ENCODE results near the gene TRIM63. TPM values are rescaled to one million over a fixed set of nuclear protein-coding genes. Genes with fewer than 3 reads are reported as not detected.

TRIM63 gene
- total RNA-seq, 1 experiment from 2014 or later = not detected

- no peaks in the 10 kb centered on the region; the same call in 1 of the 2 replicates for H3K4me1 ChIP-seq (ENCODE audit: insufficient read depth, low read length)
- DNase-seq = peak; percentile 74
- H3K27me3 Mint-ChIP-seq (ENCODE audit: low read depth) = peaks cover 2% of the 10 kb centered on the region
- H3K56ac ChIP-seq (ENCODE audit: insufficient read length, low read depth, low read length) = no peak overlapping the region
- H3K23me2 ChIP-seq (ENCODE audit: insufficient read length, low read depth, low read length, poor library complexity, severe bottlenecking) = no peaks in the 10 kb centered on the region
- no peak overlapping the region for H2AK5ac ChIP-seq (ENCODE audit: insufficient read length, low read length)
- H2AFZ ChIP-seq (ENCODE audit: low read length) = peak overlapping the region; percentile 54
- H2BK120ac ChIP-seq (ENCODE audit: low read depth, low read length, poor library complexity, severe bottlenecking) = no peak overlapping the region
- no peak overlapping the region for H3K4ac ChIP-seq (ENCODE audit: low read depth, low read length)
- H4K20me1 ChIP-seq (ENCODE audit: control insufficient read depth, insufficient read depth, insufficient read length) = no peaks in the 10 kb centered on the region
- no peak overlapping the region for H3K4me2 ChIP-seq (ENCODE audit: insufficient read depth, insufficient read length, low read length)
- H3K79me1 ChIP-seq (ENCODE audit: insufficient read depth, low read depth, low read length, poor library complexity, severe bottlenecking) = no peaks in the 10 kb centered on the region
- no peaks in the 10 kb centered on the region for H3K9me3 Mint-ChIP-seq
- H4K5ac ChIP-seq (ENCODE audit: insufficient read length, low read depth, low read length) = no peak overlapping the region
- no peaks in the 10 kb centered on the region for H3K27me3 ChIP-seq (ENCODE audit: insufficient read depth, low read length)
- H3K27ac ChIP-seq (ENCODE audit: insufficient read length, low read depth, low read length) = no peak overlapping the region
- no peak overlapping the region for H3T11ph ChIP-seq (ENCODE audit: low read length)
- no peak overlapping the region for H3K4me3 Mint-ChIP-seq
- H3K14ac ChIP-seq (ENCODE audit: insufficient read depth, low read length) = no peak overlapping the region
- H3K27ac Mint-ChIP-seq = peak overlapping the region in 2 of 3 experiments; percentile 28 to 56; a peak in 2 of 7 replicates
- TF ChIP-seq CTCF (conservative IDR thresholded peaks at IDR 0.05) = no peak
- no peak overlapping the region for H3K9ac ChIP-seq (ENCODE audit: extremely low read depth, insufficient read length, low read length)
- H3K18ac ChIP-seq (ENCODE audit: insufficient read length, low read depth, low read length) = no peak overlapping the region
- no CpG with 5 or more reads among the region's 3 CpGs for WGBS (ENCODE audit: extremely low coverage, insufficient read length, low lambda C conversion rate)
- H3K9me3 ChIP-seq (ENCODE audit: control insufficient read depth, low read depth, low read length) = no peaks in the 10 kb centered on the region
- H2BK15ac ChIP-seq (ENCODE audit: low read depth, low read length) = no peak overlapping the region
- H4K91ac ChIP-seq (ENCODE audit: insufficient read length, low read depth, low read length) = no peak overlapping the region
- no peaks in the 10 kb centered on the region for H3K79me2 ChIP-seq (ENCODE audit: insufficient read depth, low read length)
- no peaks in the 10 kb centered on the region for H3K36me3 Mint-ChIP-seq (ENCODE audit: insufficient read depth in 1 of 3, low read depth in 3 of 3)
- H4K8ac ChIP-seq (replicated peaks; ENCODE audit: insufficient read length, low read depth, low read length) = no peak overlapping the region
- no peak overlapping the region for H2BK5ac ChIP-seq (ENCODE audit: insufficient read length, low read length)
- peaks cover 15 to 20% of the 10 kb centered on the region in 2 experiments for H3K4me1 Mint-ChIP-seq
- H2BK12ac ChIP-seq (ENCODE audit: insufficient read length, low read depth, low read length) = no peak overlapping the region
- H2BK20ac ChIP-seq (ENCODE audit: low read depth, low read length, poor library complexity, severe bottlenecking) = no peak overlapping the region
- H3K23ac ChIP-seq (ENCODE audit: insufficient read length, low read depth, low read length) = no peak overlapping the region
These were observed 56.6 kb downstream of the TRIM63 start for GRCh38 chr1:26010825-26011224.
